NOMO-1 treated with DMSO at 0.1 percent for 48 hours (cell line): ENCODE results near the gene COA1.
"Not testable (repeated sequence)": the region's sequence is repeated elsewhere in the genome, so short reads cannot be mapped to it uniquely, and the experiment has no call there.

ENCODE experiments used
- DNase-seq: peaks from one replicate; lab custom pipeline; 2025; ENCODE audit not compliant: unreplicated experiment; lab: John Stamatoyannopoulos, UW

The COA1 gene

DNA sequence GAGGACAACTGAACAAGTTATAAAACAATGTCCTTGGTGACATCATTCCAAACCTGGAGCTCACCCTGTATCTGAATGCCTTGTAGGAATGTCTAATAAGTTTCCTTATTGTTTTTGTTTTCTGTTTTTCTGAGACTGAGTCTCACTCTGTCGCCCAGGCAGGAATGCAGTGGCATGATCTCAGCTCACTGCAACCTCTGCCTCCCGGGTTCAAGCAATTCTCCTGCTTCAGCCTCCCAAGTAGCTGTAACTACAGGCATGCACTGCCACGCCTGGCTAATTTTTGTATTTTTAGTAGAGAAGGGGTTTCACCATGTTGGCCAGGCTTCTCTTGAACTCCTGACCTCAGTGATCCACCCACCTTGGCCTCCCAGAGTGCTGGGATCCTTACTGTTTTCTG, 2.2 kb upstream of the COA1 start:
- DNase-seq = not testable (repeated sequence)

- peak; percentile 22 for DNase-seq
Measured at GRCh38 chr7:43729924-43730248, 563 bp upstream of the COA1 start.

- no peak for DNase-seq
Measured at GRCh38 chr7:43727494-43727893, 1.8 kb downstream of the COA1 start.

DNA sequence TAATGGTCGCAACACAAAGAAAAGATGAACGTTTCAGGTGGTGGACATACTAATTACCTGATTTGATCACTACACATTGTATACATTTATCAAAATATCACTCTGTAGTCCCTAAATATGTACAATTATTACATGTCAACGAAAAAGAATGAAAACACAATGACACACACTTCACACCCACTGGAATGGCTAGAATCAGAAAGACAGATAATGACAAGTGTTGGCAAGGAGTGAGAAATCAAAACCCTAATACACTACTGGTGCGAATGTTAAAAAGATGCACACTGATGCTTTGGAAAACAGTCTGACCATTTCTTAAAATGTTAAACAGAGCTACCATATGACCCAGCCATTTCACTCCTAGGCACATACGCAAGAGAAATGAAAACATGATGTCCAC, 2.3 kb downstream of the COA1 start:
- no peak for DNase-seq

GRCh38 chr7:43726466-43726865, 2.9 kb downstream of the COA1 start:
- DNase-seq = no peak

- no peak for DNase-seq
Measured at GRCh38 chr7:43725251-43725650, 4.1 kb downstream of the COA1 start.

DNA sequence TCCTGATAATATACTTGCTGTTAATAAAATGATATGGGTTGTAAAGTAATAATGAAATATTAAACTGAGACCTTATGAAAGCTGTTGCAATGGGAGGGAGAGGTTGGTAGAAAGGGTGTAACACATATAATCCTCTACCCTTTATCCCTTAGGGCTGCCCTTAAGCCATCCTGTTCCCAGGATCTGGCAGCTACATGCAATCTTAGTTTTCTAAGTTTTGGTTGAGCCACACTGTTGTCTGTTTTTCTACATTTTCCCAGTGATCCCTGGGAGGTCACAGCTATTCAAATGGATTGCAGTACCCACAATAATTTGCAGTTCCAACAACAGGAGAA, 6.3 kb downstream of the COA1 start:
- DNase-seq = no peak

GRCh38 chr7:43721193-43721806, 8.0 kb downstream of the COA1 start:
- DNase-seq = peak; percentile 53

DNA sequence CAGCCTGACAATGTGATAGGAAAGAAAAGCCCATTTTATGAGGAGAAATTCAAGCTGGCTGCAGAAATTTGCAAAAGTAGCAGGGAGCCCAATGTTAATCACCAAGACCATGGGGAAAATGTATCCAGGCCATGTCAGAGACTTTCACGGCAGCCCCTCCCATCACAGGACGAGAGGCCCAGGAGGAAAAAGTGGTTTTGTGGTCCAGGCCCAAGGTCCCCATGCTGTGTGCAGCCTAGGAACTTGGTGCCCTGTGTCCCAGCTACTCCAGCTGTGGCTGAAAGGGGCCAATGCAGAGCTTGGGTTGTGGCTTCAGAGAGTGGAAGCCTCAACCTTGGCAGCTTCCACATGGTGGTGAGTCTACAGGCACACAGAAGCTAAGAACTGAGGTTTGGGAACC, 12.7 kb downstream of the COA1 start:
- DNase-seq = no peak

- not testable (repeated sequence) for DNase-seq
Measured at GRCh38 chr7:43715966-43716365, 13.4 kb downstream of the COA1 start.

DNA sequence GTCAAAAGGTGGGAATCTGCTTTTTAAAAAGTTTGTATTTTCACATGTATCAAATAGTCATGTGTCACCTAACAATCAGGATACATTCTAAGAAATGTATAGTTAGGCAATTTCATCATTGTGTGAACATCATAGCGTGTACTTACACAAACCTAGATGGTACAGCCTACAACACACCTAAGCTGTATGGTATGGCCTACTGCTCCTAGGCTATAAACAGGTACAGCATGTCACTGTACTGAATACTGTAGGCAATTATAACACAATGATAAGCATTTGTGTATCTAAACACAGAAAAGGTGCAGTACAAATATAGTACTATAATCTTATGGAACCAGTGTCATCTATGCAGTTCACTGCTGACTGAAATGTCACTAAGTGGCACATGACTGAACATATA, 17.8 kb downstream of the COA1 start:
- DNase-seq = no peak

- not testable (repeated sequence) for DNase-seq
Measured at GRCh38 chr7:43708055-43708454, 21.3 kb downstream of the COA1 start.

DNA sequence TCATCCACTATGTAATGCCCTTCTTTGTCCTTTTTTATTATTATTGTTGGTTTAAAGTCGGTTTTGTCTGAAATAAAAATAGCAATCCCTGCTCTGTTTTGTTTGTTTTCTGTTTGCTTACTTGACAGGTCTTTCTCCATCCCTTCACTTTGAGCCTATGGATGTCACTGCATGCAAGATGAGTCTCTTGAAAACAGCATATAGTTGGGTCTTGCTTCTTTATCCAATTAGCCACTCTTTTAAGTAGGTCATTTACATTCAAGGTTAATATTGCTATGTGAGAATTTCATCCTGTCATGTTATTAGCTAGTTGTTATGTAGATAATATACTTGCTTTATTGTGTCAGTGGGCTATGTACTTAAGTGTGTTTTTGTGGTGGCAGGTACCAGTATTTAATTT, 25.8 kb downstream of the COA1 start:
- no peak for DNase-seq

GRCh38 chr7:43702974-43703373, 26.3 kb downstream of the COA1 start:
- DNase-seq = no peak

- no peak for DNase-seq
Measured at GRCh38 chr7:43701929-43702328, 27.4 kb downstream of the COA1 start.

- no peak for DNase-seq
Measured at GRCh38 chr7:43701500-43701854, 27.8 kb downstream of the COA1 start.

GRCh38 chr7:43700646-43701499, 28.4 kb downstream of the COA1 start:
- no peak for DNase-seq

DNA sequence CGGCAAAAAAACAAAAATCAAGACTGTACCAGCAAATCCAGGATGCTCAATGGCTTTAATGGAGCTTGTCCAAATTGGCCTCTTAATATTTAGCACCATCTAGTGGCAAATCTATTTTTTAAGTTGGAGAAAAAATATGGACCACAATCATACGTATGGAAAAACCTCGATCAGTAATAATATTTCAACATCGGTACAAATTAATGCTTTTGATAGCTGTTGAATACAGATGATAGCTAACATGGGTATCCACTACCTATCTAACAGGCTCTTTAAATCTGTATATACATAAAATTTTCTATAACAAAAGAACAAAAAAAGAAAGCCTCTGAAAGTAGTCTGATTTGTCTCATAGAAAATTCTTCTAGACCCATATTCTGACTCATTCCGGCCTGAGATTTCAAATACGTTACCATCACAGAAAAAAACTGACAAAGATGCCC, 29.2 kb downstream of the COA1 start:
- peak; percentile 48 for DNase-seq

DNA sequence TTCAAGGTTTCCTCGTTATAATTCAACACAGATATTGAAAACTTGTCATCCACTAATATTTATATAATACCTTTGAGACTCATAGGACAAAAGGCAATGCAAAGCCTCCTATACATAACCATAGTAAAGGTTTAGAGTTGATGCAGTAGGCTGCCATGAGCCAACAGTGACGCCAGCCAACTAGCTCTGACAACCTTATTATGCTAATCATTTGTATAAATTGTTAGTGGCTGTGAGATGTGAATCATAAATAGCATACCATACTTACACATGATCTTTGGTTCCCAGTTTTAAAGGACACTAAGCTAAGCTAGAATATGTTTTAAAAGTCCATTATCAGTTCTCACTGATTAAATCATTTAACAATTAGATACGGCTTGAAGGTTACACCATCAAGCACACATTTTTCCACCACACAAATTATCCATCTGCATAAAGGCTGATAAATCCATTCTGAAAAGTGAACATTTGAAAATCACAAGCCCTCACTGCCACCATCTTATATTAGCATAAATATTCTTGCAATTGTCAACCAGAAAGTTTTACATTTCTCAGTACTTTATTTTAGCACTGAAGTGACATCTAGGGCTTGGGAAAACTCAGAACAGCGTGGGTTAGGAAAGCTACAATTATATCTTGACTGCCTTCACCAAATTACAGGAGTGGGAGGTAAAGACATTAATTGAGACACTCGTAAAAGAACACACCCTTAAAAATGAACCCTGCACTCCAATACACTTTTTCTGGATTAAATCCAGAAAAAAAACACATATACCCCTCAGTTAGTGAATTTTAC, 30.7 kb downstream of the COA1 start:
- no peak for DNase-seq

DNA sequence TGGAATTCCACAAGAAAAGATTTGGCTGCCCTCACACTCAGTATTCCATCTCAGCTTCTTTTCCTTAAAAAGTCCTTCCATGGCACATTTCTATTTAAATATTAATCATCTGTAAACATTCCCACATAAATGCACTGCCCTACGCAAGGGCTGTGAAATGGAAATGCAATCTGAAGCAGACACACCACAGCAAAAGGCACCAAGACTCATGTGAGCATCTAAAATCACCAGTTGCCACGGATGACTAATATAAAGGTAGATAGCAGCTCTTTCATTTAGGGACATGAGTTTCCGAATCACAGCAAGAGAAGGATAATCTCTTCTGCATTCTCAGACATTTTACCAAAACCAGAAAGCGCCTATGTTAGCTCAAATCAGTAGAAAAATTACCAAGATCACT, 31.6 kb downstream of the COA1 start:
- DNase-seq = no peak

DNA sequence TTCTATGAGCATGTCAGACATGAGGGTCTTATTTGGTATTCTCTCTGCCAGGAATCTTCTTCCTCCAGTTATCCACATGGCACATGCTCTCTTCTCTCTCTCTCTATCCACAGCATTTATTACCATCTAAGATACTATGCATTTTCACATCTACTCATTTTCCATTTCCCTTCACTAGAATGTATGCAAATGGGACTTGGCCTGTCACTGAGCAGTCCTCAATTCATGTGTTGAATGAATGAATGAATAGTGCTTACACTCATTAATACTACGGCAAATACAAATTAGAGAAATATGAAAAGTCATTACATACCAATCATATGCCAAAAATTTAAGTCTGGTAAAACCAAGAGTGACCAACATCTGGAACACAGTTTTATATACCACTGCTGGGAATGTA, 34.0 kb downstream of the COA1 start:
- no peak for DNase-seq

- DNase-seq = no peak
Measured at GRCh38 chr7:43694399-43694748, 34.9 kb downstream of the COA1 start.
